Ectodermal cell (in vitro differentiated cells): ENCODE results near the gene PYGB.

Source experiments
- H3K27ac ChIP-seq: 2 replicates; pipeline ENCODE4 v1.7.0; 2013; ENCODE audit warnings: mild to moderate bottlenecking, low read depth, low read length; ENCODE audit not compliant: insufficient read depth, poor library complexity, severe bottlenecking
- H3K27me3 ChIP-seq: 2 replicates; pipeline ENCODE4 v1.7.0; 2013; ENCODE audit warnings: mild to moderate bottlenecking, low read length; ENCODE audit not compliant: insufficient read depth, control insufficient read depth, poor library complexity, severe bottlenecking
- H3K36me3 ChIP-seq: one replicate; pipeline ENCODE4 v1.7.0; 2013; ENCODE audit warnings: low read length; ENCODE audit not compliant: control insufficient read depth, insufficient read depth
- H3K4me1 ChIP-seq: one replicate; pipeline ENCODE4 v1.7.0; 2013; ENCODE audit warnings: low read length; ENCODE audit not compliant: control insufficient read depth, insufficient read depth
- H3K4me3 ChIP-seq: 2 replicates; pipeline ENCODE4 v1.7.0; 2013; ENCODE audit warnings: low read depth, low read length, control low read depth; ENCODE audit not compliant: insufficient read depth
- H3K9me3 ChIP-seq: 2 replicates; pipeline ENCODE4 v1.7.0; 2013; ENCODE audit warnings: mild to moderate bottlenecking, low read length, moderate library complexity; ENCODE audit not compliant: control insufficient read depth
- WGBS, 2 experiments: methylation state at CpG; one replicate each; pipeline ENCODE4 v1.1.7; 2013; ENCODE audit warnings: missing lambda C conversion rate in 2 of 2; 5-methylcytosine and 5-hydroxymethylcytosine counted together

The PYGB gene

DNA sequence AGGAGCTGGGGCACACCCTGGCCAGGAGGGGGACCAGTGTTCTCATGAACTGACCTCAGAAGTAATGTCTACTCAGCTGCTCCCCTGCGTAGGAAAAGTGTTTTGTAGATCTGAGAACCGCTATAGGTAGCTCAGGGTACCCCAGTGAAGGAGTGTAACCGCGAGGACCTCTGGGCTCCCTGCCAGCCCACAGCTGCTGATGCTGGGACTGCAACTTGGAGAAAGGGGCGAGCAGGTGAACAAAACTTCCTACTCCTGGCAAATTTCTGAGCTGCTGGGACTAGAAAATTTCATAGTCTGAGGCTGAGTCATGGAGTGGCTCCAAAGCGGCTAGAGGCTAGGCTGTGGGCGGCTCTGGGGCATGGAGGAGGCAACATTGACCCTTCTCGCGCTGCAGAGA lies 51.9 kb downstream of the PYGB start:
- no peaks in the 10 kb centered on the region for H3K4me1 ChIP-seq
- 97% methylated on average over 9 of the region's 9 CpGs for WGBS, 2 experiments
- no peaks in the 10 kb centered on the region for H3K27me3 ChIP-seq
- H3K9me3 ChIP-seq: no peaks in the 10 kb centered on the region
- no peak overlapping the region for H3K27ac ChIP-seq
- H3K36me3 ChIP-seq: peaks cover 4% of the 10 kb centered on the region
- no peak overlapping the region for H3K4me3 ChIP-seq

DNA sequence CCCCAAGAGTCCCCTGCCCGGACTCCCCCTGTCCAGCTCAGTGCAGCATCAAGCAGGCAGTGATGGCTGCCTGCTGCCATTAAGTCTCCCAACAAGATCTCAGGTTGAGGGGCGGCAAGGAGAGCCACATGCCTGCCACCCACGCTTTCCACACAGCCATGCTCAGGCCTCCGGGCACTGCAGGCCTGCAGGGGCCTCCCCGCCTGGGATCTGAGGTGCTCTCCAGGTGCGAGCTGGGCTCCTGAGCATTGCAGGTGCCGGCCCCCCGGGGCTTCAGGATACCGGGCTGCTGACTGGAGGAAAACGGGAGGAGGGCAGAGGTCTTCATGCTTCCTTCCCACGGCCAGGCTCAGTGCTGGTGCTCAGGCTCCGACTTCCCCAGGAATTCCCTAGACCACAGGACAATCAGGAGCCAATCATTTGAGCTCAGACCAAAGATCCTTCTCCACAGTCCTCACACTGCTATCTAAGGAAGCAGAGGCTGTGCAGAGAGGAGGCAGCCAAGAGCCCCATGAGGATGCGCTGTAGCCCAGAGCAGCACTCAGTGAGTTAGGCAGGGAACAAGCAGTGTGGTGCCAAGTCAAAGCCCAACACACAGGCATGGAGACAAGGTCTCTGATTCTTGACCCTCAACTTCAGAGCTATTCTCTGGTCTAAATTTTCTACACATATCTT lies 52.7 kb downstream of the PYGB start:
- H3K36me3 ChIP-seq: peaks cover 4% of the 10 kb centered on the region
- H3K4me1 ChIP-seq: no peaks in the 10 kb centered on the region
- 83 to 84% methylated on average over 13 of the region's 13 CpGs for WGBS, 2 experiments
- H3K4me3 ChIP-seq: no peak overlapping the region
- no peaks in the 10 kb centered on the region for H3K9me3 ChIP-seq
- no peaks in the 10 kb centered on the region for H3K27me3 ChIP-seq
- H3K27ac ChIP-seq: no peak overlapping the region

DNA sequence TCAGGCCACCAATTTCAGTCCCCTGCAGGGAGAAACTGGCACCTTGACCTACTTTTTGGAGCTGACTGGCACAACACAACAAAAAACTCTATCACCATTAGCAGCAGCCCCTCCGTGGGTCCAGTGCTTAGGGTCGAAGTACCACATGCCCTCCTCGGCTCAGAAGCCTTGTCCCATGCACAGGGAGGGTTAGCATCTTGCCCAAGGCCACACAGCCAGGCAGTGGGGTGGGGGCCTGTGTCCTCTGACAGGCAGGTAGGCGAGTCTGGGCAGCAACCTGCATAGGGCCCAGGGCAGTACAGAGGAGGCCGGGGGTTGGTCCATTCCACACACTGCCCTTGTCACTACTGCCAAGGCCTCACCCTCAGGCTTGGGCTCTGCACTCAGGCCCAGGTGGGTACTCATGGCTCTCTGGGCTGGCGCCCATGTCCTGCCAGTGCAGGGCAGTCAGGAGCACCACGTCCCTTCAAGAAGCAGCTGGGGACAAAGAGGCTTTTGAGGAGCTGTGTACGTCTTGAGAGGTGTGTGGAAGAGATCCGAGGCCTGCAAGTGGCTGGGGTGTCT lies 53.6 kb downstream of the PYGB start:
- Histone ChIP-seq H3K27me3 (no peaks in the 10 kb centered on the region), H3K27ac (no peak overlapping the region), H3K36me3 (peaks cover 4% of the 10 kb centered on the region), H3K9me3 (no peaks in the 10 kb centered on the region), H3K4me1 (no peaks in the 10 kb centered on the region), H3K4me3 (no peak overlapping the region)
- 94% methylated on average over 9 of the region's 9 CpGs for WGBS, 2 experiments

DNA sequence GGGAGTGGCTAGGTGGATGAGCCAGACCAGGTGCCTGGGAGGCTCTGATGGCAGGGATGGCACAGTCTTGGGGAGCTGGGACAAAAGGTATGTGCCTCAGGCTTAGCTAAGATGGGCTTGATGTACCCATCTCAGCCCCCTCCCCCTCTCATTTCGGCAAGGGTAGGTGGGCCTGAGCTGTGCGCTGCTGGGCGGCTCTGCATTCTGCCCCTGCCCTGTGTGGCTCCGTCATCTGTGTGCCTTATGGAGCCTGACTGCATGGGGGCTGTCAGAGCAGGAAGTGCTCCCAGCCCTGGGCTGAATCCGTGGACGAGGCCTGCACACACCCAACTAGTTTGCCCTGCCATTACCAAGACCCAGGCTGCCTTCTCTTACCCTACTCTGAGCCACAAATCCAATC lies 54.7 kb downstream of the PYGB start:
- Histone ChIP-seq H3K9me3 (no peaks in the 10 kb centered on the region), H3K4me1 (no peaks in the 10 kb centered on the region), H3K4me3 (no peak overlapping the region), H3K27me3 (no peaks in the 10 kb centered on the region), H3K27ac (no peak overlapping the region), H3K36me3 (peaks cover 7% of the 10 kb centered on the region)
- WGBS, 2 experiments: 91 to 94% methylated on average over 6 of the region's 6 CpGs

DNA sequence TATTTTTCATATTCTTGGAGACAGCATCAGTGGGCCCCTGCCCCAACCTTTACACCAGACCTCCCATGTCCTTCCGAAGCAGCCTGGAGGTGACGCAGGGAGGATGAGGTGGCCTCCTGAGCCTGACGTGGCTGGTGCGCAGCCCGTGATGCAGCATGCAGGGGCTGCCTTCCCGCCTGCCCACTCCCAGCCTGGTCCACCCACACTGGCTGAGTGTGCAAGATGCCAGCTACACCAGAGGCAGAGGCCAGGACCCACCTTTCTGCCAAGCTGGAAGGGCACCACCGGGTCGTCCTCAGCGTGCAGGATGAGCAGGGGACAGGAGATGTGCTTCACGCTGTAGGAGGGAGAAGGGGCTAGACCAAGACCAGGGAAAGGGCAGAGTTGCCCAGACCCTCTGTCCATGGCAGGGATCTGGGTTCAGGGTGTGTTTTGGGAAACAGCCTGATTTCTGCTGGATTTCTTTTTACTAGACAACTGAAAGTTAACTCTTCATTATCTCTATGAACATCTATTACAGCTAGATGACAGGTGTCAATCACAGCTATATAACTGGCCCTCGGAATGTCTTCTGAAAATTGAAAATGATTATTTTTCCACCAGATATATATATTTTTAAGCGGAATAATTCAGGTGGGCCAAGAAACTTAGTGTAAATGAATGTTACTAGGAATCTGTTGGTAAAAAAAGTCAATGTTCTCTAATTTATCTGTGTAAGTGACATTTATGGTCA lies 55.6 kb downstream of the PYGB start:
- Histone ChIP-seq H3K27ac (no peak overlapping the region), H3K4me1 (no peaks in the 10 kb centered on the region), H3K4me3 (no peak overlapping the region), H3K27me3 (no peaks in the 10 kb centered on the region), H3K9me3 (no peaks in the 10 kb centered on the region), H3K36me3 (peaks cover 6% of the 10 kb centered on the region)
- 94 to 96% methylated on average over 10 to 12 of the region's 12 CpGs for WGBS, 2 experiments

DNA sequence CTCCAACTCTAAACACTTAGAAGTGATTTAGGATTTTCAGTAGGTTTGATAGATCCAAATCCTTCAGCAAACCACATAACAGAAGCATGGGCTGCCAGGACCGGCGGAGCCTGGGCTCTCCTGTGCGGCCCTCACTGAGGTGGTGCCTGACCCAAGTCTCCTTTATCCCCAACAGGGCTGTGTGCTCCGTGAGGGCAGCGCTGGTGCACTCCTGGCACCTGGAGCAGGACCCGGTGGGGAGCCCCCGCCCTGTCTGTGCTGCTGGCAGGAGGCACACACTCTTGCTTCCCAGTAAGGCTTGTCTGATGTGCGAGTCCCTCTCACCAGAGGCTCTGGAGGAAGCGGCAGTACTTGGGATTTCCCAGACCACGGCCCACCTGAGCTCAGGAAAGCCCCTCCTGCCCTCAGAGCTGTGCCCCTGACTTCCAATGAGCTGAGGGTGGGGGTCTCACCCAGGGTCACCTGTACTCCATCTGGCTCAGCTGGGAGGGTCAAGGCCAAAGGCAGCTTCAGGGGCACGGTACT lies 56.2 kb downstream of the PYGB start:
- Histone ChIP-seq H3K27ac (no peak overlapping the region), H3K27me3 (no peaks in the 10 kb centered on the region), H3K4me1 (no peaks in the 10 kb centered on the region), H3K4me3 (no peak overlapping the region), H3K9me3 (no peaks in the 10 kb centered on the region), H3K36me3 (peaks cover 3% of the 10 kb centered on the region)
- WGBS, 2 experiments: 93 to 94% methylated on average over 11 of the region's 11 CpGs

DNA sequence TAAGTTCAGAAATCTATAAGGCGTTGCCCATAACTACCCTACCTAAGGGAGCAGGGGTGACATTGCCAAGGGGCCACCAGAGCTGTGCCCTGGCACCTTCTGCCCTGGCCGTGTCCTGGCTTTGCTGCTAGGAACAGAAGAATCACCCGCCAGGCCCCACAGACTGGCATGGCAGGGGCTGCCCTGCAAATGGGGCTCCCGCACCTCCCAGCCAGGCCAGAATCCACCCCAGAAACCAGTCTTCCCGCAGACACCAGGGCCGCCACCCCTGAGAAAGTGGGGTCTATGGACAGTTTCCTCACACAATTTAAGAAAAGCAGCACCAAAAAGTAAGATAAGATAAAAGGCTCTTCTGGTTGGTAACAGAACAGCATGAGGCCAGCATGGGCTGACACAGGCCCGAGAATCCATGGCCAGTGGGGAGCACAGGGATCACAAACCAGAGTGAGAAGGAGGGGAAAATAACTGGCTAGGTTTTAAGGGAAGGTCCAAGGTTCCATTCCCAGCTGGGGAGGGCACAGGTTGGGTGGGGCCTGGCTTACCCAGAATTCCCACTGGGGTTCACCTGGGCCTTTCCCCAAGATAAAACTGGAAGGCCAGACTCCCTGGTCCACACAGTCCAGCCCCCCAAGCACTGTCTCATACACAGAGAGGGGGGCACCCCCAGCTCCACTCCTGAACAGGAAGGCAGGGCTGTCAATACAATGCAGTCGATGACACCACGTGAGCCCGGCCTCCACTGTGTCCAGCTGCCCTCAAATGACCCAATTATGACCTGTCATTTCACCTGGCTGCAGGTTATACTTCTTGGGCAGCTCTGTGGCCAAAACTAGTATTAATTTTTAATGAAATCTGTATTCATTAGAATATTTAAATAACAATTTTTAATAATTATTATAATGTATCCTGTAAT lies 59.4 kb downstream of the PYGB start:
- 91 to 94% methylated on average over 10 of the region's 10 CpGs for WGBS, 2 experiments
- Histone ChIP-seq H3K36me3 (peaks cover 3% of the 10 kb centered on the region), H3K4me1 (no peaks in the 10 kb centered on the region), H3K9me3 (no peaks in the 10 kb centered on the region), H3K4me3 (no peak overlapping the region), H3K27me3 (no peaks in the 10 kb centered on the region), H3K27ac (no peak overlapping the region)

DNA sequence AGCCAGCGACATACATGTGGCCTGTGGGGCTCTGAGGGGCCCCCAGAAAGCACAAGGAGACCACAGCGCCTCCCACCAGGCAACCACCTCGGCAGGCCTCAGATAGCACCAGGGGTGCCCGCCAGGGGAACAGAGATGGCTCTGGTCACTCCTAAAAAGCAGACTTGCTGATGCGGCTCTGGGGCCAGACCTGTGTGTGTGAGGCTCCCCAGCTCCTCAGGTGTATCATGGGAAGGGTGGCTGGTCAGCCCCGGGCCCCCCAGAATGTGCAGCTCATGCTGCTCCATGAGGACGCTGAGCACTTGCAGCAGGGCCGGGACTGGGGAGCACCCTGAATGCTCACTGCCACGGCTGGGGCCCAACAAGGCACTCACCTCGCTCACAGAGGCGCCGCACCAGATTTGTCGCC lies 60.2 kb downstream of the PYGB start:
- 95 to 96% methylated on average over 13 of the region's 13 CpGs for WGBS, 2 experiments
- H3K9me3 ChIP-seq: no peaks in the 10 kb centered on the region
- H3K36me3 ChIP-seq: peaks cover 3% of the 10 kb centered on the region
- no peaks in the 10 kb centered on the region for H3K4me1 ChIP-seq
- H3K4me3 ChIP-seq: no peak overlapping the region
- H3K27me3 ChIP-seq: no peaks in the 10 kb centered on the region
- no peak overlapping the region for H3K27ac ChIP-seq

DNA sequence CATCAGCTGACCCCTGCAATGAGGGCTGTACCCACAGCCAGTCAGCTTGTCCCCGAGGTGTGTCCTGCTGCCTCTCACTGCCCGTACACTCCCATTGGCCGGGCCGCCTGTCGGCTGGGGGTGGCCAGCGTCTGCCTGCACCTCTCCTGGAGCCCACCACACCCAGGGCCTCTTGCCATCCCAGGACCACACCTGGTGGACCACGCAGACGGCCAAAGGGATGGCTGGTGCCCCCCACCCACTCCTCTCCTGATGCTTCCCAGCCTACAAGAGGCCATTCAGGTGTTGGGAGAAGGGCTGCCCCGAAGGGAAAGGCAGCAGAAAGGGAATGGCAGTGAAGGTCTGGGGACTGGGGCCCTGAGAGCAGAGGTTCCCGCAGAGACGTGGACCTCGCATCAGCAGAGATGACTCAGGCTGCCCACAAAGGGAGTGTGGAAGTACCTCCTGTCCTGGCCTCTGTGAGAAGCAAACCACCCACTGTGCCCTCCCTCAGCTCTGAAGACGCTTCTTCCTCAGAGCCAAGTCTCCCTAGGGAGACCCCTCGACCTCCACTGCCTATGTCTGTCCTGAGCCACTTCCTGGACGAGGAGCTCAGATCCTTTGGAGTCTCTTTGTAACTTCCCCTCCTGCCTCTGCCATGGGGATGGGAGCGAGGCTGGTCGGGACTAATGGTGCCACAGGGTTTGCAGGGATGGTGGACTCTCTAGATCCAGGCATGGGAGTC lies 60.9 kb downstream of the PYGB start:
- H3K4me1 ChIP-seq: no peaks in the 10 kb centered on the region
- H3K36me3 ChIP-seq: peaks cover 3% of the 10 kb centered on the region
- H3K4me3 ChIP-seq: no peak overlapping the region
- WGBS, 2 experiments: 93 to 94% methylated on average over 17 of the region's 17 CpGs
- no peak overlapping the region for H3K27ac ChIP-seq
- no peaks in the 10 kb centered on the region for H3K9me3 ChIP-seq
- no peaks in the 10 kb centered on the region for H3K27me3 ChIP-seq
